Activated CD8-positive, alpha-beta memory T cell treated with anti-CD3 and anti-CD28 coated beads, Interleukin-2, amount 50 U/mL, for 24 hours (primary cell): ENCODE data around the gene KLHL25.

Source experiments
- DNase-seq: peaks from one replicate; pipeline ENCODE4 v3.0.0-alpha.2; 2020; ENCODE audit errors: extremely low read depth

Gene KLHL25

DNA sequence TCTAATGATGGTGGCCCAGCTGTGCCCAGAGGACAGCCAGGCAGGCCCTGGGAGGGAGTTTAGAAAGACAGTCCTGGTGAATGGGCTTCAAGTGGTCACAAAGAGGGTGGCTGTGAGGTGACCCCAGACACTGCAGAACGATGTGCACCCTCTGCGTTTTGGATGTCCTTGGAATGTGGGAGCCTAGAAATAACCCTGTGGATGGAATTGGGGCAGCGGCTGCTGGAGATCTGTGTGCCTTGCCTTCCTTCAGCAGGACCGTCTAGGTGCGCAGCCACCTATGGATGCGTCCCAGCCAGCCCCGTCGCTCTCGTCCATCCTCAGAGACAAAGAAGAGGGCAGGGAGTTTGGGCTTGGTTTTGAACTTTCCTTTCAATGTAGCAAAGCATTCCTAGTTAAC is 46.5 kb downstream of the KLHL25 start:
- no peak for DNase-seq

DNA sequence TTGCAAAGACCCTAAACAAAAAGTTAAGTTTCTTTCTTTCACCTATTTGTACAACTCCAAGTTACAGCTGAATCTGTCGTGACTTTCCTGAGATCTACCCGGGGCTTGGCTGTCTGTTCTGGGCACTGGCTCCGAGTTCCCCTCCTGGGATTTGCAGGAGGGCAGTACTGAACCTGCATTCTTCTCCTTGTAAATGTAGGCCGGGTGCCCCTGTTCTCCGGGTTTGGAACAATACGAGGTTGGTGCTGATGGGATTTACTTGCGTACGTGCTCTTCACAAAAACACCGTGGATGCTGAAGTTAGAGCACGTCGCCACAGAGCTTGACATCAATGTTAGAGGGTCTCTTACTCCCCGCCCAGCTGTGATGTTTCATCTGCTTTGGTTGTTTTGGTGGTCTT is 48.1 kb downstream of the KLHL25 start:
- no peak for DNase-seq

DNA sequence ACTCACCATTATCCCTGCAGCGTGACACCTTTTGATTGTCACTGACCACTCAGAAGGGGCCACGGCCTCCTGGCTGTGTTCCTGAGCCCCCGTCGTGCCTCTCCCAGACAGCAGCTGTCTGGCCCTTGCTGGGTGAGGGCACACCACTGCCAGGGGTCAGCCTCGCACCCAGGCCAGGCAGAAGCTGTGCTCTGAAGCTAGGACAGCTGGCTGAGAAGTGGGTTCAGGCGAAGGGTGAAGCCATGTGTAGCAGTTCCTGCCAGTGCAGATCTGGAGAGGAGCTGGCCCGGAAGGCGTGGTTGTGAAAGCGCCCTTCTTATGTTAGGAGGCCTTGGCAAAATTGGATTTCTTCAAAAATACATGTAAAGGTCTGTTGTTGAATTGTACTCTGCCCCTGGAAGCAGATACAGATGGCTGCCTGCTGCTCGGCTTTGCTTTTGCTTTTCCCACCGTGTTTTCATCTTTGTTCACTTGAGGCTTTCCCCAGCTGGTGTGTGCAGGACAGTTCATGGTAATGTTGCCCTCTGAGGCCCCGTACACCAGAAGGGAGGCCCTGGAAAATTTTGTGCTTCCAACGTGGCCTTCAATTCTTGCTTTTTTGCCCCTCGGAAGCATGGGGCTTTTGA is 49.1 kb downstream of the KLHL25 start:
- DNase-seq: no peak

DNA sequence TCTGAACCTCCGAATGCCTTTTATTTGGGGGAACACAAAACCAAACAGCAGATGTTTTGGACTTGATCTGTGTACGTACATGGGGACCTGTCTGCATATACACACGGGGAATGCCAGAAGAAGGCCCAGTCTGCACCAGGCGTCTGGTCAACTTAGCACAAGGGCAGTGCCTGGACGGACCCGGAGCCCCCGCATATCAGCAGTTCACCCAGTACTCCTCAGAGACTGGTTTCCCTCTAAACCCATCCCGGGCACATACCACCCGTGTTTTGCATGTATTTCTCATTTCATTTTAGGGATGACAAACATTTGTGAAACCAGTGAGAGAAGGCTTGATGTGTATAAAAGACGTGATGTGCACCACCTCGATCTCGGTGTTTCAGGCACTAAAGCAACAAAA is 49.7 kb downstream of the KLHL25 start:
- no peak for DNase-seq

DNA sequence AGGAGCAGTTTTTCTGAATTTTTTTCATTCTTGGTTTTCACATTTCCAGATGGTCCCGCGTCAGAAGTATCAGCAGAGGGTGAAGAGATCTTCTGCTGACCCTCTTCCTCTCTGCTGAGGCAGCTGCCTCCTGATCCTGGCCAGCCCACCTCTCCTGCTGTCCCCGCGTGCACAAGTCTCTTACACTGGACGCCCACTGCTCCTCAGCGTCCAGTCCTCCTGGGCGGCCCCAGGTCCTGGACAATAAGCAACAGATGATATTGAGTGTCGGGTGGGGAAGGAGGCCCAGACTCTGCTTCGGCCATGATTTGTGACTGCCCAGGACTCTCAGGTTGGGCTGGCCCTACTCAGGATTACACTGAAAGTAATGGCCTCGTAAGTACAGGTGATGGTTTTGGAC is 50.1 kb downstream of the KLHL25 start:
- DNase-seq: no peak

DNA sequence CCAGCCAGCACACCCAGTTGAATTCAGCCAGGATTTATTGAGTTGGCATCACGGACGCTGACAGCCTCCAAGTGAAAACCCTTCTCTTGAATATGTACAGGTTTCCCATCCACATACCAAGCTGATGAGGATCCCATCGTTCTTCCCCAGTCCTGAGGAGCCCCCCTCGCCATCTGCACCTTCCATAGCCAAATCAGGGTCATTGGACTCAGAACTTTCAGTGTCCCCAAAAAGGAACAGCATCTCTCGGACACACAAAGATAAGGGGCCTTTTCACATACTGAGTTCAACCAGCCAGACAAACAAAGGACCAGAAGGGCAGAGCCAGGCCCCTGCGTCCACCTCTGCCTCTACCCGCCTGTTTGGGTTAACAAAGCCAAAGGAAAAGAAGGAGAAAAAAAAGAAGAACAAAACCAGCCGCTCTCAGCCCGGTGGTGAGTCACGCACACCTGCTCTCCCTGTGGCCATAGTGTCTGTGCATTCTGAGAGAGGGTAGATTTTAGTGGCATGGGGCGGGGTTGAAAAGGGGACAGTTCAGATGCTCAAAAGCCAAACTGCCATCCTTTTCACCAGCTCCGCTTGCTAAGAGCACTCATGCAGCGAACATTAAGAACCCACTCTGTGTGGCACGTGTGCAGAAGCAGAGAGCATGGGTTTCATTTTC is 51.2 kb downstream of the KLHL25 start:
- no peak for DNase-seq

DNA sequence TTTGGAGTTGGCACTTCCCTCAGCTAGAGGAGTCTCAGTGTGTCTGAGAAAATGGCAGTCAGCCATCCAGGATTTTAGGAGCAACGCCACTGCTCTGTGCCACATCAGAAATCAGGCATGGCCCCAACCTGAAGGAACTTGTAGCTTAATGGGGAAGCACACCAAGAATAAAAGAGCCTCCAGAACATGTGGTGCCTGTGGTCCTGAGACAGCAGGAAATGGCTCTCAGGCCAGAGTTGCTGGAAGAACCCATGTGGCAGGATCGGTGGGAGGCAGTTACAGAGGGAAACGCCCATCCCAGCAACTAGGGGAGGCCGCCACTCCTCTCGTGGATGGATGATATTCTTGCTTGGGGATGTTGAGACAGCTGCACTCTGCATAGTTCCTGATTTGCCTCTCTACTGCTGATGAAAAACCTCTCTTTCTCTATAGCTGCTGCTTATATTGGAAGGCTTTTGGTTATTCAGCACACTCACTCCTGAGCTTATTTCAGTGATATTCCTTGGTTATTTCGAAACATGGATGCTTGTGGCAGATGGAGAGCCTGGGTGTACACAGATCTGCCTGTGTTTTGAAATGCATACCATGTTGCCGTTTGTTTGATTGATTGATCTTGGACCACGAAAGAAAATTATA is 52.4 kb downstream of the KLHL25 start:
- no peak for DNase-seq

DNA sequence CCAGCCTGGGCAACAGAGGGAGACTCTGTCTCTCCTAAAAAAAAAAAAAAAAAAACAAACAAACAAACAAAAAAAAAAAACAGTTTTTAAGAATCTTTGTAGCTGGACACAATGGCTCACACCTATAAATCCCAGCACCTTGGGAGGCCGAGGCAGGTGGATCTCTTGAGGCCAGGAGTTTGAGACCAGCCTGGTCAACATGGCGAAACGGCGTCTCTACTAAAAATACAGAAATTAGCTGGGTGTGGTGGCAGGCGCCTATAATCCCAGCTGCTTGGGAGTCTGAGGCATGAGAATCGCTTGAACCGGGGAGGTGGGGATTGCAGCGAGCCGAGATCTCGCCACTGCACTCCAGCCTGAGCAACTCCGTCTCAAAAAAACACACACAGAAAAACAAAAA is 53.1 kb downstream of the KLHL25 start:
- DNase-seq: no peak

DNA sequence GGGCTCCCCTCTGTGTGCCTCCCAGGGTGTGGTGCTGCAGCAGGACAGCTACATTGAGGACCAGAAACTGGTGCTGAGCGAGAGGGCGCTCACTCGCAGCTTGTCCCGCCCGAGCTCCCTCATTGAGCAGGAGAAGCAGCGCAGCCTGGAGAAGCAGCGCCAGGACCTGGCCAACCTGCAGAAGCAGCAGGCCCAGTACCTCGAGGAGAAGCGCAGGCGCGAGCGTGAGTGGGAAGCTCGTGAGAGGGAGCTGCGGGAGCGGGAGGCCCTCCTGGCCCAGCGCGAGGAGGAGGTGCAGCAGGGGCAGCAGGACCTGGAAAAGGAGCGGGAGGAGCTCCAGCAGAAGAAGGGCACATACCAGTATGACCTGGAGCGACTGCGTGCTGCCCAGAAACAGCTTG is 53.7 kb downstream of the KLHL25 start:
- no peak for DNase-seq

DNA sequence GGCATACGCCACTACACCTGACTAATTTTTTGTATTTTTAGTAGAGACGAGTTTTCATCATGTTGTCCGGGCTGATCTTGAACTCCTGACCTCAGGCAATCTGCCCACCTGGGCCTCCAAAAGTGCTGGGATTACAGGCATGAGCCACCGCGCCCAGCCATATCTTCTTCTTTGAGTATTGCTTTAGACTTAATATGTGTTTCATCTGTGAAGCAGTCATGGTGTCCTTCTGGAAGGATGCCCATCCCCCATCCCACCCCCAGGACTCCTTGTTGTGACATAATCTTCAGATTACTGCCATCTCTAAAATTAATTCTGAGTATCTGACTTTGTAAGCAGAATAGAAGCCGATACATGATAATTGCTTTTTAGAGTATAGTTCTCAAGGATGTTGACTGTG is 57.7 kb downstream of the KLHL25 start:
- no peak for DNase-seq

DNA sequence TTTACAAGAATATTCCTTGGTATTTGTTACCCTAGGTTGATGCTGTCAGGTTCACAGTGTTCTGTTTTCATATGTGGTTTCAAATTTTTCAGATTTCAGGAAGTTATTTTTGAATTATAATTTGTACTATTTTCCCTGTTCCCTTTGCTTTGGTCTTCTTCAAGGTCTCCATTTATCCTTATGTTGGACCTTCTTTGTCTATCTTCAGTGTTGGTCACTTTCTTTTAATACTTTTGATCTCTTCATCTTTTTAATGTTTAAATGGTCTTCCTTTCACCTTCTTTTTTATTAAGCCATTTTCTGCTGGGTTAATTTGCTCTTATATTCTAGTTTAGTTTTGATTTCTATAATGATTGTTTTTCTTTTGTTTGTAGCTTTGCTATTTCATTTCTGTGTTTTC is 61.3 kb downstream of the KLHL25 start:
- no peak for DNase-seq

DNA sequence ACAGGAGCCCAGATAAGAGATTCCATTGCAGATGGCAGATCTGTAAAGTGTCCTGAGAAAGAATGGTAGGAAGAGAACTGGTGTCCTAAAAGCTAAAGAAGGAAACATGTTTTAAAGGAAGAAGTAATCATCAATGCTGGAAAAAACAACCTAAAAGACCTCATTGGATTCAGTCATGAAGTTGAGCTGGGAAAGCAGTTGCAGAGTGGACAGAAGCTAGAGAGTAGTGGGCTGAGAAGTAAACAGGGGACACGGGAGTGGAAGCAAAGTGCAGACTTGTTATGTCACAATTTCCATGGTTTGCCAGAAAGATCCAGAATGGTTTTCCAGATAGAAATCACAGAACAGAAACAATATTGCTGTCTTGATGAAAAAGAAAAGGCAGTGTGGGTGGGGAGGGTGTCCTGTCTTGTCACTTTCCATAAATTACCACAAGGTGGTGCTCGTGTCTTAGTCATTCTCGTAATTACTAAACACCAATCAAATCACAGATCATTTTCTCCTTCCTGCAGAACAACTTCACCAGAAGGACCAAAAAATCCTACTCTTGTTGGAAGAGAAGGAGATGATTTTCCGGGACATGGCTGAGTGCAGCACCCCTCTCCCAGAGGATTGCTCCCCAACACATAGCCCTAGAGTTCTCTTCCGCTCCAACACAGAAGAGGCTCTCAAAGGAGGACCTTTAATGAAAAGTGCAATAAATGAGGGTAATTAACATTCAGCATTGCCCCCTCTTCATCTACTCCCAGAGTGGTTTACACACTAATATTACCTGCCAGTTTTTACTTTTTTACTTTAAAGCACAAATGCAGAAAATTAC is 64.5 kb downstream of the KLHL25 start:
- no peak for DNase-seq

DNA sequence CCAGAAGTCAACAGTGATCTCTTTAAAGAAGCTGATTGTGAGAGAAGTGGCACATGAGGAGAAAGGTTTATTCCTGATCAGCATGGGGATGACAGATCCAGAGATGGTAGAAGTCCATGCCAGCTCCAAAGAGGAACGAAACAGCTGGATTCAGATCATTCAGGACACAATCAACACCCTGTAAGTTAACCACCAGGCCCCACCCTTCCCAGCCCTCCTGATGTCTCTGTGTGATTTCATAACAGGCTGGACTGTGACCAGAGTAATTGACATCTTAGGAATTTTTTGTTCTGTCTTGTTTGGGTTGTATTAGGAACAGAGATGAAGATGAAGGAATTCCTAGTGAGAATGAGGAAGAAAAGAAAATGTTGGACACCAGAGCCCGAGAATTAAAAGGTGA is 67.7 kb downstream of the KLHL25 start:
- no peak for DNase-seq

DNA sequence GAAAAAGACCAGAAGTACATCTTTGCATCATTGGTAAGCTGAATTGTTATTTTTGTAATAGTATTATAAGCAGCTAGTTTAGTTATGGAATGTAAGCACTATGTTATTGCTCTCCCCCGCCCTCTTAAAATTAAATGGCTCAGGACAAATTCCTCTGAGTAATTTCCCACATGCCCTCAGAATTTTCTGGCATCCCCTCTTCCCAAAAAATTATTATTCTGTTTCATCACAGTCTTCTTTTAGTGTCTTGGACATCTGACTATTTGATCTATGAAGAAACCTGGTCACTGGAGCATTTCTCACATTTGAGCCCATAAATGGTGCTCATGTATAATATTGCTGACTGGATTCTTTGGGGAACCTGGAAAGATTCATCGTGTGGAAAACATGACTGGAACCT is 68.3 kb downstream of the KLHL25 start:
- no peak for DNase-seq

DNA sequence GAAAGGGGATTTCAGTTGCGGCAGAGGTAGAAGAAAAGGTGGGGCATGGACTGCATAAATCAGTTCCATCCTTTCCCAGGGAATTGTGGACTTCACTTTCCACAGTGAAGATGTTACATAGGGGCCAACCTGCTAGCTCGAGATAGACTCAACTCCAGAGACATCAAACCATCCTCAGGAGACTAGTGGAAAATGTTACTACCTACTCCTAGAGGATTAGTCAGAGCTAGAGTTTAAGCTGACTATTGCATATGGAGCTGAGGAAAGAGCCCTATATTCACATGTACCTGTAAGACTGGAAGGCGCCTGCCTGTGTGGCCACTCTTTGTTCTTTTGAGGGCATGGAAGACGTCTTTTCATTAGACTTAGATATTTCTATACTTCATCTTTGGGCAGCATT is 69.2 kb downstream of the KLHL25 start:
- DNase-seq: no peak

DNA sequence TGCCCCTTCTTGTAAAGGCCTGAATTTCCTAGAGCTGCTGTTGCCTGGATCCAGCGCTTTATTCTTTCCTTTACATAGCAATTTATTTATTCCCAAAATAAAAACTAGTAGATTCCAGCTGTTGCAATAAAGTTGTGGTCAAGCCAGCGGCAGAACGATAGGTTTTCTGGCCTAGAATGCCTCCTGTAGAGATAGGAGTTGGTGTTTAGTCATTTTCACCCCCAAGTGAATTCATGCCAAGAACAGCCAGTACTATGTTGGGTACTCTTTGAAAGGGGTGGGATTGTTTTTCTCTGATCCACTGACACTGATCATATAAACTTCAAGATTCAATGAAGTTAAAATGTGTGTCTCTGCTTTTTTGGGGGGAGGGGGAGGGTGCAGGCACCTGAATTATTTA is 69.7 kb downstream of the KLHL25 start:
- no peak for DNase-seq

DNA sequence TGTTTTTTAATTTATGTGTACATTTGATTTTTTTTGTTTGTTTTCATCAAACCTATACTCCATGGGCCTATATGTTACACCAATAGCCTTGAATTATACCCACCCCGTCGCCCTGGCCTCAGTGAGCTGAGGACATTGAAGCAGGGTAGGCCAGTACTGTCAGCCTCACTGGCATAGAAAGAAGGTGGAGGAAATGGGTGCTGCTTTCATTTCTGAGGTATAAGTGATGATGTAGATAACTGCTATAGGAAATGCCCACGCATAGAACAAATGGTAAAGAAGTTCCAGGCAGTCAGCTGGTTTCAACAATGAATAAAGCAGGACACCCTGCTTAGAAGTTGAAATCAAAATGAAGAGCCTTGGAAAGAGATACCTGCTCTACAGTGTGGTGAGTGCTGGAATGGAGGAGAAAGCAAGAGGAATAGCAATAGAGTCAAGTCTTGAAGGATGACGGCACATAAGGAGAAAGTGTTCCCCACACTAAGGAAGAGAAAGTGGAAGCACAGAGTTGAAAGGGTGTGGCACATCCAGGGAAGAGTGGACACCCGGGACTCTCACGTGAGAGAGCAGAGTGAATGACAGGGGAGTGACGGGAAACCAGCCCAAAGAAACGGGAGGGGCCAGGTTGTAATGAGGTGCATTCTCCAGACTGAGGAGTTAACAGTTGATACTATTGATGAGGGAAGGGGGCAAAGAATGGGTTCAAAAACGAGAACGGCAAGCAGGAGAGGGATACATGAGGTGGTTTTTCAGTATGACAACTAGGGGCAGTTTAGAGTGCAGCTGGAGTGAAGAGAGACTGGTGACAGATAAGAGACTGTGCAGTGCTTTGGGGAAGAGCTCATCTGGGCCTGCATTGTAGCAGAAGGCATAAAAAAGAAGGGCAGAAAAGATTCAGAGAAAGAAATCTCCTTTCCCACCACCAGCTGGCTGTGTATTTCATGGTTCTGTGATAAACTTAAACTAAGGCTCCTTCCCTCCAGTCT is 70.5 kb downstream of the KLHL25 start:
- DNase-seq: no peak

DNA sequence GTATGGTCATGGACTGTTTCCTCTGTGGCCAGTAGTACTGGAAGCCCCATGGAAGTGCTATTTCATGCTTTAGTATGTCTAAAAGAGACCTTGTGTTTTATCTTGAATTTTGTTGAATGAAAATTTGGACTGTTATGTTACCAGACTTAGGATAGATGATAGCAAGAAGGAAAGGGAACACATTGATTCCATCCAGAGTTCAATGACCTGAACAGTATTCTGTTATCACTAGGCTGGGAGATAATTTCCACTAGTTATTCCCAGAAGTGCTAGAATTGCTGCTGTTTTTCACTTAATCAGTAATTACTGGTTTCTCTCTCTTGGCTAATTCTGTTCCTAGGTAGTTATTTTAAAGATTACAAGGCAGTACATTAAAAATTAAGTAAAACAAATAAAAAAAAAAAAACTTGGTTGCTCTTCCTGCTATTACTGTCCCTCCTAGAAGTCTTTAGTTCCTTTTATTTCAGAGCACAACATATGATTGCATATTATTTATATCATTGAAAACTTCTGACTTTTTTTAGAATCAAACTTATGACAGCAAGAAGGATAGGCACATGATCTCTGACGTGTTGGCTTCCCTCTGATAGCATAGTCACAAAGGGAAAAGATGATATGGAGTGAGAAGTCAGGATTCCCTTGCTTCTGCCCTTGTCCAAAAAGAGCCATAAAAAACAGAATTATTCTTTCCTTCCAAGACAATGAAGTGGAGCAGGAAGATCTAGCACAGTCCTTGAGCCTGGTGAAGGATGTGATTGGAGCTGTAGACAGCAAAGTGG is 72.2 kb downstream of the KLHL25 start:
- no peak for DNase-seq

DNA sequence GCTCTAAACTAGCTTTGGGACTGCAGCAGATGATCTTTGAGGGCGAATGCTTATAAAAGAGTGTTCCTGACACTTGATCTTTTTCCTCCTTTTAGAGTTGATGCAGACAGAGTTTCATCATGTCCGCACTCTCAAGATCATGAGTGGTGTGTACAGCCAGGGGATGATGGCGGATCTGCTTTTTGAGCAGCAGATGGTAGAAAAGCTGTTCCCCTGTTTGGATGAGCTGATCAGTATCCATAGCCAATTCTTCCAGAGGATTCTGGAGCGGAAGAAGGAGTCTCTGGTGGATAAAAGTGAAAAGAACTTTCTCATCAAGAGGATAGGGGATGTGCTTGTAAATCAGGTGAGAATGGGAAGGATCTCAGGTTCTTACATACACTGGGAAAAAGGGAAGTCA is 75.7 kb downstream of the KLHL25 start:
- no peak for DNase-seq

DNA sequence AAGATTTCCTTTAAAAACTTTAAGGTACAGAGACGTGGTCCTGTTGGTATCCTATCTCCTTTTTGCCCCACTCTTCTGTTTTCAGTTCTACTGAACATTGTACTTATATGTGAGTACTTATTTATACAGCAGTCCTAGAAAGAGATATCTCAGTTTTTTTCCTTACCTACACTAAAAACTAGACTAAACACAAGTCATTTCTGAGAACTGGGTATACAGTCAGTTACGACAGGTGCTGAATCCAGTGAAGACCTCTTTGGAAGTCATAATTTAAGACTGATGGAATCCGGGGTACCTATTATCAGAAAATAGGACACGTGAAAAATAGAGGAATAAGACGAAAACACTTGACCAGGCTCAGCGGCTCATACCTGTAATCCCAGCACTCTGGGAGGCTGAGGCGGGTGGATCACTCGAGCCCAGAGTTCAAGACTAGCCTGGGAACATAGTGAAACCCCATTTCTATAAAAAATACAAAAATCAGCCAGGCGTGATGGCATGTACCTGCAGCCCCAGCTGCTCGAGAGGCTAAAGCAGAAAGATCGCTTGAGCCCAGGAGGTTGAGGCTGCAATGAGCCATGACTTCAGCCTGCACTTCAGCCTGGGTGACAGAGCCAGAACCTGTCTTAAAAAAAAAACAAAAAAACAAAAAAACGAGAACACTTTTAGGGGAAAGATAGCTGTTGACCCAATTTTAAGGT is 76.3 kb downstream of the KLHL25 start:
- no peak for DNase-seq
